ENCODE data around the gene USP17L5. TPM values are rescaled to one million over a fixed set of nuclear protein-coding genes. Genes with fewer than 3 reads are reported as not detected.
"Not testable (repeated sequence)": the region's sequence is repeated elsewhere in the genome, so short reads cannot be mapped to it uniquely, and the experiment has no call there.

Gene USP17L5, protein sequence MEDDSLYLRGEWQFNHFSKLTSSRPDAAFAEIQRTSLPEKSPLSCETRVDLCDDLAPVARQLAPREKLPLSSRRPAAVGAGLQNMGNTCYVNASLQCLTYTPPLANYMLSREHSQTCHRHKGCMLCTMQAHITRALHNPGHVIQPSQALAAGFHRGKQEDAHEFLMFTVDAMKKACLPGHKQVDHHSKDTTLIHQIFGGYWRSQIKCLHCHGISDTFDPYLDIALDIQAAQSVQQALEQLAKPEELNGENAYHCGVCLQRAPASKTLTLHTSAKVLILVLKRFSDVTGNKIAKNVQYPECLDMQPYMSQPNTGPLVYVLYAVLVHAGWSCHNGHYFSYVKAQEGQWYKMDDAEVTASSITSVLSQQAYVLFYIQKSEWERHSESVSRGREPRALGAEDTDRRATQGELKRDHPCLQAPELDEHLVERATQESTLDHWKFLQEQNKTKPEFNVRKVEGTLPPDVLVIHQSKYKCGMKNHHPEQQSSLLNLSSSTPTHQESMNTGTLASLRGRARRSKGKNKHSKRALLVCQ
- total RNA-seq = not detected

DNA sequence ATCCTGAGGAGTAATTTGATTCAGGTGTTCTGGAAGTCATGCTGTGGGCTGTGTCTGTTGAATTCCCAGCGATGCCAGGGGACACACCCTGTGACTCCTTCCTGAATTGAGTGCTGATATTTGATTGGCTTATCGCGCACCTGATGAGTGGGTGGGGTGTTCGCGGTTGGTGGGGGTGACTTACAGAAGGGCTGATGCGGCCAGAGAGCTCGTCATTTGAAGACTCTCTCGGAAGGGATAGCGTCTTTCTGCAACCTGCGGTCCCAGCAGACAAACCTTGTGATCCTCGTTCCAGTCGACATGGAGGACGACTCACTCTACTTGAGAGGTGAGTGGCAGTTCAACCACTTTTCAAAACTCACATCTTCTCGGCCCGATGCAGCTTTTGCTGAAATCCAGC is at the start of gene USP17L5:
Gene USP17L5, plus strand, starts transcription at position 301 of the 400 bp plus-strand sequence. Its CDS starts 0 bp downstream, at position 301.
- H3K36me3 ChIP-seq; H3K27ac ChIP-seq; H3K27me3 ChIP-seq; DNase-seq; H3K9ac ChIP-seq (ENCODE audit: low read depth in 2 of 2, low read length in 2 of 2); intact Hi-C loops (cut with DNase I); H3K4me1 ChIP-seq; H3K9me3 ChIP-seq; H3K4me3 ChIP-seq: not testable (repeated sequence)

DNA sequence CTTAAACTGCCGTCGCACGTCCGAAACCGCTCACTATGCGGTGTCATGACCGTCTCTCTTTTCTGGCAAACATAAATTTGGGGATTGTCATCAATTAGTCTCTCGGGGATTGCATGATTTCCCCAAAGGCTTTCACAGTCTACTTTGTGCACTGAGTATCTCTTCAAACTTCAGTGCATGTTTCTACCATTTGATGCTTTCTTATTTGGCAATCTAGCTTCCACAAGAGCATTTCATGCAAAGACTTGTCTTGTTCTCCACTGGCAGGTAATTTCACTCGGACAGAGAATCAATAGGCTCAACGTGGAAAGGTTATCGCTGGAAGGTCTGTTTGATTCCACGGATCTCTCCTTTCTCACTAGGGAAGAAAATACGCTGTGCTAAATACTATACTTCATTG is 15.0 kb upstream of the USP17L5 start:
- H3K4me3 ChIP-seq; H3K9ac ChIP-seq (ENCODE audit: low read depth in 2 of 2, low read length in 2 of 2); H3K27ac ChIP-seq; intact Hi-C loops (cut with DNase I); DNase-seq; H3K9me3 ChIP-seq; H3K27me3 ChIP-seq; H3K4me1 ChIP-seq; H3K36me3 ChIP-seq: not testable (repeated sequence)

DNA sequence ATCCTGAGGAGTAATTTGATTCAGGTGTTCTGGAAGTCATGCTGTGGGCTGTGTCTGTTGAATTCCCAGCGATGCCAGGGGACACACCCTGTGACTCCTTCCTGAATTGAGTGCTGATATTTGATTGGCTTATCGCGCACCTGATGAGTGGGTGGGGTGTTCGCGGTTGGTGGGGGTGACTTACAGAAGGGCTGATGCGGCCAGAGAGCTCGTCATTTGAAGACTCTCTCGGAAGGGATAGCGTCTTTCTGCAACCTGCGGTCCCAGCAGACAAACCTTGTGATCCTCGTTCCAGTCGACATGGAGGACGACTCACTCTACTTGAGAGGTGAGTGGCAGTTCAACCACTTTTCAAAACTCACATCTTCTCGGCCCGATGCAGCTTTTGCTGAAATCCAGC is 14.3 kb upstream of the USP17L5 start, which contains the start of gene USP17L24:
Gene USP17L24, plus strand, starts transcription at position 301 of the 400 bp plus-strand sequence. Its CDS starts 0 bp downstream, at position 301.
- H3K4me1 ChIP-seq; H3K36me3 ChIP-seq; H3K27me3 ChIP-seq; H3K9ac ChIP-seq (ENCODE audit: low read depth in 2 of 2, low read length in 2 of 2); intact Hi-C loops (cut with DNase I); H3K27ac ChIP-seq; H3K9me3 ChIP-seq; DNase-seq; H3K4me3 ChIP-seq: not testable (repeated sequence)

DNA sequence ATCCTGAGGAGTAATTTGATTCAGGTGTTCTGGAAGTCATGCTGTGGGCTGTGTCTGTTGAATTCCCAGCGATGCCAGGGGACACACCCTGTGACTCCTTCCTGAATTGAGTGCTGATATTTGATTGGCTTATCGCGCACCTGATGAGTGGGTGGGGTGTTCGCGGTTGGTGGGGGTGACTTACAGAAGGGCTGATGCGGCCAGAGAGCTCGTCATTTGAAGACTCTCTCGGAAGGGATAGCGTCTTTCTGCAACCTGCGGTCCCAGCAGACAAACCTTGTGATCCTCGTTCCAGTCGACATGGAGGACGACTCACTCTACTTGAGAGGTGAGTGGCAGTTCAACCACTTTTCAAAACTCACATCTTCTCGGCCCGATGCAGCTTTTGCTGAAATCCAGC is 9.6 kb upstream of the USP17L5 start, which contains the start of gene USP17L25:
Gene USP17L25, plus strand, starts transcription at position 301 of the 400 bp plus-strand sequence. Its CDS starts 0 bp downstream, at position 301.
- DNase-seq; intact Hi-C loops (cut with DNase I); H3K9me3 ChIP-seq: not testable (repeated sequence)

DNA sequence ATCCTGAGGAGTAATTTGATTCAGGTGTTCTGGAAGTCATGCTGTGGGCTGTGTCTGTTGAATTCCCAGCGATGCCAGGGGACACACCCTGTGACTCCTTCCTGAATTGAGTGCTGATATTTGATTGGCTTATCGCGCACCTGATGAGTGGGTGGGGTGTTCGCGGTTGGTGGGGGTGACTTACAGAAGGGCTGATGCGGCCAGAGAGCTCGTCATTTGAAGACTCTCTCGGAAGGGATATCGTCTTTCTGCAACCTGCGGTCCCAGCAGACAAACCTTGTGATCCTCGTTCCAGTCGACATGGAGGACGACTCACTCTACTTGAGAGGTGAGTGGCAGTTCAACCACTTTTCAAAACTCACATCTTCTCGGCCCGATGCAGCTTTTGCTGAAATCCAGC is 4.8 kb upstream of the USP17L5 start, which contains the start of gene USP17L26:
Gene USP17L26, plus strand, starts transcription at position 301 of the 400 bp plus-strand sequence. Its CDS starts 0 bp downstream, at position 301.
- H3K4me1 ChIP-seq; intact Hi-C loops (cut with DNase I); H3K27me3 ChIP-seq; H3K4me3 ChIP-seq; H3K9ac ChIP-seq (ENCODE audit: low read depth in 2 of 2, low read length in 2 of 2); H3K36me3 ChIP-seq; DNase-seq; H3K27ac ChIP-seq; H3K9me3 ChIP-seq: not testable (repeated sequence)

More for the DNA sequence above, 9.6 kb upstream of the USP17L5 start, which contains the start of gene USP17L25:
- H3K27ac ChIP-seq; H3K4me1 ChIP-seq; H3K36me3 ChIP-seq; H3K9ac ChIP-seq (ENCODE audit: low read depth in 2 of 2, low read length in 2 of 2); H3K4me3 ChIP-seq; H3K27me3 ChIP-seq: not testable (repeated sequence)

DNA sequence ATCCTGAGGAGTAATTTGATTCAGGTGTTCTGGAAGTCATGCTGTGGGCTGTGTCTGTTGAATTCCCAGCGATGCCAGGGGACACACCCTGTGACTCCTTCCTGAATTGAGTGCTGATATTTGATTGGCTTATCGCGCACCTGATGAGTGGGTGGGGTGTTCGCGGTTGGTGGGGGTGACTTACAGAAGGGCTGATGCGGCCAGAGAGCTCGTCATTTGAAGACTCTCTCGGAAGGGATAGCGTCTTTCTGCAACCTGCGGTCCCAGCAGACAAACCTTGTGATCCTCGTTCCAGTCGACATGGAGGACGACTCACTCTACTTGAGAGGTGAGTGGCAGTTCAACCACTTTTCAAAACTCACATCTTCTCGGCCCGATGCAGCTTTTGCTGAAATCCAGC is 4.6 kb downstream of the USP17L5 start, which contains the start of gene USP17L27:
Gene USP17L27, plus strand, starts transcription at position 301 of the 400 bp plus-strand sequence. Its CDS starts 0 bp downstream, at position 301.
- H3K4me3 ChIP-seq; intact Hi-C loops (cut with DNase I); H3K4me1 ChIP-seq; H3K9ac ChIP-seq (ENCODE audit: low read depth in 2 of 2, low read length in 2 of 2); H3K36me3 ChIP-seq; H3K9me3 ChIP-seq; DNase-seq; H3K27ac ChIP-seq; H3K27me3 ChIP-seq: not testable (repeated sequence)

DNA sequence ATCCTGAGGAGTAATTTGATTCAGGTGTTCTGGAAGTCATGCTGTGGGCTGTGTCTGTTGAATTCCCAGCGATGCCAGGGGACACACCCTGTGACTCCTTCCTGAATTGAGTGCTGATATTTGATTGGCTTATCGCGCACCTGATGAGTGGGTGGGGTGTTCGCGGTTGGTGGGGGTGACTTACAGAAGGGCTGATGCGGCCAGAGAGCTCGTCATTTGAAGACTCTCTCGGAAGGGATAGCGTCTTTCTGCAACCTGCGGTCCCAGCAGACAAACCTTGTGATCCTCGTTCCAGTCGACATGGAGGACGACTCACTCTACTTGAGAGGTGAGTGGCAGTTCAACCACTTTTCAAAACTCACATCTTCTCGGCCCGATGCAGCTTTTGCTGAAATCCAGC is 9.4 kb downstream of the USP17L5 start, which contains the start of gene USP17L28:
Gene USP17L28, plus strand, starts transcription at position 301 of the 400 bp plus-strand sequence. Its CDS starts 0 bp downstream, at position 301.
- DNase-seq; H3K4me1 ChIP-seq; H3K27me3 ChIP-seq; H3K36me3 ChIP-seq; H3K9ac ChIP-seq (ENCODE audit: low read depth in 2 of 2, low read length in 2 of 2); H3K9me3 ChIP-seq; H3K27ac ChIP-seq; H3K4me3 ChIP-seq; intact Hi-C loops (cut with DNase I): not testable (repeated sequence)

DNA sequence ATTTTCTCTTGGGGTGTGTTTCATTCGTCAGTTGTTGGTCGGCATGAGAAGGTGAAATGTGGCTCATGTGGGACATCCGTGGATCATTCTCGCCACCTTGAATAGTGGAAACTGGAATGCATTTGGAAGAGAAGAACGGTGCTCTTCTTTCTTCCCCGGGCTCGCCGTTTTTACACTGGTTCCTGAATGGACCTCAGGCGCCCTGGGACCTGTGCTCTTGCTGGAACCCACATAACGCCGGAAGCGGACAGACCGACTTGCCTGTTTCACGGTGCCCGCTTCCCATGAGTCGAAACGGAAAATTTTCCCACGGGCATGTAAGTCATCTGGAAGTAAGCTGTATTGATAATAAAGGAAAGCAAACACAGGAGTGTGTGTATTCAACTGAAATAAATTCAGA is 11.7 kb downstream of the USP17L5 start:
- H3K9ac ChIP-seq (ENCODE audit: low read depth in 2 of 2, low read length in 2 of 2); H3K27ac ChIP-seq; H3K4me3 ChIP-seq; DNase-seq; H3K4me1 ChIP-seq; H3K9me3 ChIP-seq; H3K27me3 ChIP-seq; intact Hi-C loops (cut with DNase I); H3K36me3 ChIP-seq: not testable (repeated sequence)

DNA sequence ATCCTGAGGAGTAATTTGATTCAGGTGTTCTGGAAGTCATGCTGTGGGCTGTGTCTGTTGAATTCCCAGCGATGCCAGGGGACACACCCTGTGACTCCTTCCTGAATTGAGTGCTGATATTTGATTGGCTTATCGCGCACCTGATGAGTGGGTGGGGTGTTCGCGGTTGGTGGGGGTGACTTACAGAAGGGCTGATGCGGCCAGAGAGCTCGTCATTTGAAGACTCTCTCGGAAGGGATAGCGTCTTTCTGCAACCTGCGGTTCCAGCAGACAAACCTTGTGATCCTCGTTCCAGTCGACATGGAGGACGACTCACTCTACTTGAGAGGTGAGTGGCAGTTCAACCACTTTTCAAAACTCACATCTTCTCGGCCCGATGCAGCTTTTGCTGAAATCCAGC is 14.1 kb downstream of the USP17L5 start, which contains the start of gene USP17L29:
Gene USP17L29, plus strand, starts transcription at position 301 of the 400 bp plus-strand sequence. Its CDS starts 0 bp downstream, at position 301.
- intact Hi-C loops (cut with DNase I) = not testable (repeated sequence)

DNA sequence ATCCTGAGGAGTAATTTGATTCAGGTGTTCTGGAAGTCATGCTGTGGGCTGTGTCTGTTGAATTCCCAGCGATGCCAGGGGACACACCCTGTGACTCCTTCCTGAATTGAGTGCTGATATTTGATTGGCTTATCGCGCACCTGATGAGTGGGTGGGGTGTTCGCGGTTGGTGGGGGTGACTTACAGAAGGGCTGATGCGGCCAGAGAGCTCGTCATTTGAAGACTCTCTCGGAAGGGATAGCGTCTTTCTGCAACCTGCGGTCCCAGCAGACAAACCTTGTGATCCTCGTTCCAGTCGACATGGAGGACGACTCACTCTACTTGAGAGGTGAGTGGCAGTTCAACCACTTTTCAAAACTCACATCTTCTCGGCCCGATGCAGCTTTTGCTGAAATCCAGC is 23.6 kb downstream of the USP17L5 start, which contains the start of gene USP17L30:
Gene USP17L30, plus strand, starts transcription at position 301 of the 400 bp plus-strand sequence. Its CDS starts 0 bp downstream, at position 301.
- intact Hi-C loops (cut with DNase I); H3K4me1 ChIP-seq; H3K9me3 ChIP-seq; H3K36me3 ChIP-seq; DNase-seq; H3K9ac ChIP-seq (ENCODE audit: low read depth in 2 of 2, low read length in 2 of 2); H3K4me3 ChIP-seq; H3K27ac ChIP-seq; H3K27me3 ChIP-seq: not testable (repeated sequence)

More for the DNA sequence above, 14.1 kb downstream of the USP17L5 start, which contains the start of gene USP17L29:
- H3K4me3 ChIP-seq; H3K36me3 ChIP-seq; H3K9ac ChIP-seq (ENCODE audit: low read depth in 2 of 2, low read length in 2 of 2); H3K27ac ChIP-seq; H3K27me3 ChIP-seq; H3K9me3 ChIP-seq; DNase-seq; H3K4me1 ChIP-seq: not testable (repeated sequence)

DNA sequence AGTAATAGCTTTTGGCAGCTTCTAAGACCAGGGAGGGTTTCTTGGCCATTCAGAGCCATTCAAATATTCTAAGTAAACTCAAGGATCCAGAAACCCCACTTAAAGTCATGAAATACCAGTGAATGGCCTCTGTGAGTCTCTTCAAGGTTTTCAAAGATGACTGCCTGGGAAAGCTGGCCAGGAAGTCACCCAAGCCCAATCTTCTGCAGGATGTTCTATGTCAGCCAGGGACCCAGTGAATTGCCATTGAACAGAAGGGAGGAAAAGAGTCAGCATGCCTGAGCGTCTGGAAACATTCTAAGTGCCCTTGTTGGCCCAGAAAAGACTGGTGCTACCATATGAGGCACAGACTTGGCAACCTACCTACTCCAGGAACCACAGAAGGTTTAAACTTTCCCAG is 40.7 kb downstream of the USP17L5 start:
- H3K27me3 ChIP-seq; H3K9me3 ChIP-seq; H3K36me3 ChIP-seq; H3K4me3 ChIP-seq; H3K4me1 ChIP-seq; H3K9ac ChIP-seq (ENCODE audit: low read depth in 2 of 2, low read length in 2 of 2); H3K27ac ChIP-seq; DNase-seq; intact Hi-C loops (cut with DNase I): not testable (repeated sequence)

All from colonic mucosa (tissue), 4 donors.